ENCODE data around the gene LCP2.
"Not testable (repeated sequence)": the region's sequence is repeated elsewhere in the genome, so short reads cannot be mapped to it uniquely, and the experiment has no call there.

LCP2 gene

DNA sequence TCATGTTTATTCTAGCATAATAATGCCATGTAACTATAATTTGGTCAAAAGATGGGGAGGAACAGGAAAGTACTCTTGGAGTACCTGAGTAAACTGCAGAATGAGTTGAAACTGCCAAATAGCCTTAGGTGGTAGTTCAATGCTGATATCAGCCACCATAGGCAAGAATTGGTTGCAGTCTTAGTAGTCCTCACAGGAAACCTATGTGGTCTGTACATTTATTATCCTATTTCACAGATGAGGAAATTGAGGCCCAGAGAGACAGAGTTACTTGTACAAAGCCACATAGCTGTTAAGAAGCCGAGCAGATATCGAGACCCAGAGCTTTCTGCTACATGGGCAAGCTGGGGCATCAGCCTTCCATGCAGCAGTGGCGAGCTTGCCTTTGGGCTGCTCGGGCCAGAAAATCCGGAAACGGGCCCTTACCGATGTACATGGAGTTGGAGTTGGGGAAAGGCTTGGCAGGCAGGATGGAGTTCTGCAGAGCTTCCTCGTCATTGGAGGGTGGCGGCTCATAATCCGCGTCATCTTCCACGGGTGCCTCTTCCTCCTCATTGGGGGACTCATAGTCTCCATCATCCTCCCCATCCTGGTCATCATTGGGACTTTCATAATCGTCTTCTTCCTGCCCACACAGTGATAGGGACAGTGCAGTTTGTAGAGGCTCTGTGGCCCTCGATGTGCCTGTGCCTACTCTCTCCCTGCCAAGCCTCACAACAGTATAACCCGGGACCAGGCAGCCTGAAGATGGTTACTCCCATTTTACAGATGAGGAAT is 27.1 kb downstream of the LCP2 start:
- no peak for DNase-seq

DNA sequence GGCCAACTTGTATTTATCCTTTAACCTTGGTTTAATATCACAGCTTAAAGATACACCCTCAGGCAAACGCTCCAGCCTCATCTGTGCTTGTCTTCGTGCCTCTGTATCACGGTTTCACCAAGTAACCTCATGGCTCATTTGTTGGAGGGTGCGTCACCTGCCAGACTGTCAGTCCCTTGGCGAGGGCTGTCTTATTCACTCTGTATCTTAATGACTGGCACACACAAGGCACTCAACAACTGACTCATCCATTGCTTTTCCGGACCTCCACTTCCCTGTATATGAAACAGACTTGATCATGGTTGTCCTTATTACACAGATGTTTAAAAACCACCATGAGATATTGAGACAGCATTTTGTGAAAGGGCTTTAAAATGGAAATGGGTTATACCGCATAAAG is 28.0 kb downstream of the LCP2 start:
- peak in 1 of 14 donors; percentile 15 for DNase-seq

GRCh38 chr5:170268884-170269283 is 28.7 kb downstream of the LCP2 start:
- DNase-seq, result peak in 2 of 14 donors; percentile 16 to 36

- DNase-seq, result no peak
Measured at GRCh38 chr5:170268153-170268689, 29.4 kb downstream of the LCP2 start.

DNA sequence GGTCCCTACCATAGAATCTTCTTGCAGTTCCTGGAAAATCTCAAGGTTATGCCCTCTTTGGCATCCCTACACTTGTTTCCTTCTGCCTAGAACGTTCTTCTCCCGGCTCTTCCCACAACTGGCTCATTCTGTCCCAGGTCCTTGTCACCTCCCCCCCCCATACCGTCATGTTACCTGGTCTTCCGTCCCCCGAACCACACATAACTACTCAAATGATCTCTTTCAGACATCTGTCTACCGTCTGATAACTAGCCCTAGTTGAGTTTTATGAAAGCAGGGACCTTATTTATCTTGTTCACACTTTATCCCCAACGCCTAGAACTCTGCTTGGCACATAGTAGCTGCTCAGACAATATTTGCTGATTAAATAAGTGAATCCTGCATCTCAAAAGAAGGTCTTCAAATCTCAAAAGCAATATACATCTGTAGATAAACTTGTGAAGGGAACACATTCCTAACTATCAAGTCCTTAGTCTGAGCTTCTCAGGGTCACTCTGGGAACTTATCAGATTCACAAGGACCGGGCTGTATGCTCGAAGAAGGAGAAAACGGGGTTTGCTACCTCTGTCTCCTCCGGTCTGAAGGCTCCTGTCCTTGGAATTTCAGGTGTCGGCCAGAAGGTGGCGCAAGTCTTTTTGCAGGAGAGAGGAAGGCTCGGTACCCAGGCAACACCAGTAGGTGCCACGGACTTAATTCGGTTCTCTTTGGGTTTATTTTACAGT is 30.0 kb downstream of the LCP2 start:
- peak in 12 of 14 donors; percentile 10 to 80 (median 58) for DNase-seq

DNA sequence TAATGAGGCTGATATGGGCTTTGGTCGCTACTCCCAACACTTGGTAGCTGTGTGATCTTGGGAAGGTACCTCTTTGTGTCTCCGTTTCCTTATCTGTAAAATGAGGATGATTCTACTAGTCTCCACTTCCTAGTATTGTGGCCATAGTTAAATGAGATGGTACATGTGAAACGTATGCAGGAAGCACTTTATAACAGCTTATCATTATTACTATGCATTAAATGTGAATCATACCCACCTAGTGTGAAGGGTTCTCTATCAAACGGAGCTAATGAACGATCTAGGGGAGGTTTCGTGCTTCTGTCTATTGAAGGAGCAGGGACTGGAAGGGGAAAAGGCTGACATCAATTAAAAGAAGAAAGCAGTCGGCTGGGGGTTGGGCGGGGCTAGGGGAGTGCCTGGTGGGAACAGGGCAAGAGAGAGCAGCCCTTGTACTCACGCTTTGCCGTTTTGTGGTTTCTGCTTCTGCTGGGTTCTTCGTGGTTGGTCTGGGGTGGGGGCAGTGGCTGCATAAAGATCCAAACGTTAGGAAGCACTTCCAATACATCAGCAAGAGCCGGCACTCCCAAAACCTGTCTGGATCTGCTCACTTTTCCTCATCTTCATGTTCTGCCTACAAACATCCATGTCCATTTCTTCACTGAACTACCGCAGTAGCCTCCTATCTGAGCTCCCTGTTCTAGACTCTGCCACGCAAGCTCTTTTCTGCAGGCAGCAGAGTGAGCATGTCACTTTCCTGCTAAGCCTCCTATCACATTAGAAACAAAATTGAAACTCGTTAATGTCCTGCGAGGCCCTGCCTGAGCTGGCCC is 30.8 kb downstream of the LCP2 start:
- peak in 2 of 14 donors; percentile 18 to 37 for DNase-seq

DNA sequence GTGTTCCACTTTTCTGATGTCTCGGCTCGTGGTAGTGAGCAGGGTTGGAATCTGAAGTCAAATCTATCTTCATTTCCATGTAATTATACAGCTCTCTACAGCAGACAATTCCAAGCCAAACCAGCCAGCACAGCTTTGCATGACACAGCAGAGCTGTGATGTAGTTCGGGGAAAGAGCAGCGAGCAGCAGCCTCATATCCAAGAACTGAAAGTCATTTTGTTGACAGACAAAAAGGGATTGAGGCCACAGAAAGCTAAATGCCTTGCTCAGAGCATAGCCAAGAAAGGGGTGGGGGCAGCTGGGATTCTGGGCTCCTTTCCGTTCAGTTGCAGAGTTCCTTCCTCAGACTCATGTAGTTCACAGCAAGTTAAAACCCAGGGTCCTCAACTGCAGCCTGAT is 32.1 kb downstream of the LCP2 start:
- peak in 12 of 14 donors; percentile 20 to 83 (median 66) for DNase-seq

- no peak for DNase-seq
Measured at GRCh38 chr5:170263906-170264305, 33.7 kb downstream of the LCP2 start.

GRCh38 chr5:170262061-170263045 is 35.2 kb downstream of the LCP2 start:
- DNase-seq, result no peak

- DNase-seq, result no peak
Measured at GRCh38 chr5:170261528-170262043, 36.0 kb downstream of the LCP2 start.

DNA sequence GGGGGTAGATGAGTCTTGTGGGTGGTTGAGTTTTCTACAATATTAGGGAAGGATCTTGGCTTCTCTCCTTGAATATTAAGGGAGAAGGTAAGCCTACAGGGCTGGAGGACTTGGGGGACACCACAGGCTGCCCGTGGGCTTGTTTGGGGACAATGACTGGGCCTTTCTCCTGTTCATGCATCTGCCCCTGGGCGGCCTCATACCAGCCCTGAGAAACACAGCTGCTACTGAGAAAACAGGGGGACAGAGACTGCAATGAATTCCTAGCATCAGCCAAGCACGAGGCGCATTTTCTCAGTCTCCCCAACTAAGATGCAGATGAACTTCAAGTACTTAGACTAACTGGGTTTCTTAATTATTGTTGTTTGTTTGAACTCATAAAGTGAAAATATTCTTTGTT is 40.2 kb downstream of the LCP2 start:
- DNase-seq, result no peak

GRCh38 chr5:170256571-170256970 is 41.0 kb downstream of the LCP2 start:
- no peak for DNase-seq

- DNase-seq, result no peak
Measured at GRCh38 chr5:170254056-170254455, 43.5 kb downstream of the LCP2 start.

DNA sequence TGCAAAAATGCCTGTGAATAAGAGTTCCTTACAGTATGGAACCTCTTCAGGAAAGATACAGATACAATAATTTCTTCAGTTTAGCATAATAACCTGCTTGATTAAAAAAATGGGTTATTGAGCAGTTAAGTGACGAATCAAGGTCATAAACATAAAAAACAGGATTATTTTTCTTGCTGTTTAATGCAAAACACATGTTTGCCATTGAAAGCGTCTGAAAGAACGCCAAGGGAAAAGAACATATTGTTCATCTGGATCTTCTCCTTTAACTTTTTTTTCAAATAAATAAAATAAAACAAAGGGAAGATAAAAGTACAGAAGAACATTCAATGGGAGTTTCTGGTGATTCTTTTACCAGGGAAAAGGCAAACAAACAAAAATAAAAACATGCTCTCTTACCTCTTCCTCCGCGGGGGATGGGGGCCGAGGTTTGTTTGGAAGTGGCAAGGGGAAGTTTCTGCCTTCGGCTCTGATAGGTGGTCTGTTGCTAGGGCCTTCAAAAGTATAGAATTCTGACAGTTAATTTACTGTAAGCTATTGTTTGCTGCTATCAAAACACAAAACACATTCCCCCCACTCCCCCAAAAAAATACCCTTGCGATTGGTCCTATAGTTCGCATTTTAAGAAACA is 44.7 kb downstream of the LCP2 start:
- no peak for DNase-seq

GRCh38 chr5:170252109-170252508 is 45.5 kb downstream of the LCP2 start:
- no peak for DNase-seq

DNA sequence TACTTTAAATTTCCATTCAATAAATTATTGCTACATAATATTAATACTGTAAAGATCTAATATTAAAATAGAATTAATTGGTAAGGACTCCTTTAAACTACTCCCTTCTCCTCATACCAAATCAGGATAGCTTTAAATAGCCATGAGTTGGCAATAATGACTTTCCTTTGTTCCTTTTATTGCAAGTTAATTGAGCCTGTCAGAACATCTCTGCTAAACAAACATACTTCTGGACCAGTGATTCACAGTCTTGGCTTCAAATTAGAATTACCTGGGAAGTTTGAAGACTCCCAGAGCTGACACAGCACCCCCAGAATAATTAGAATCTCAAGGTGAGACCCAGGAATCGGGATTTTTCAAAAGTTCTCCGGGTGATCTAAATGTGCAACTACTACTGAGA is 46.1 kb downstream of the LCP2 start:
- no peak for DNase-seq

DNA sequence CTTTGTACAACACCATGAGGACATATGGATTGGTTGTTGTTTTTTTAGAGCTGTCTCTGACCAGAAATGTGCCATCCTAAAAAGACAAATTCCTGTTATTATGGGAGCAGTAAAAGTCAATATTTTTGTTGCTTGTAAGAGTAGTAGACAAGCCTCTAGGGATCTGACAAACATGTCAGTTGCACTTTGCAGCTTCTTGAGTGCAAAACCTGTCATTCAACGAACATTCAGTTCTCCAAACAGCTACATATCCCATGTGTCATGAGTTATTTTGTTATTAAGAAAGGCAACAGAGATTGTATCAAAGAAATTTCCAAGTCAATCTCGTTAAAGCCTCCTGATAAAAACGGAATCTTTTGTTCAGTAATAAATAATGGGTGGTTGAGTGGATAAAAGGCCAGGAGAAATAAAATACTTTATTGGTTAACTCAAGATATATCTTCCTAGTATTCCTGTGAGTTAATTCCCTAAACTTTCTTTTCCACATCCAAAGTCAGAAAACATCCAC is 46.7 kb downstream of the LCP2 start:
- DNase-seq, result no peak

GRCh38 chr5:170249355-170249754 is 48.2 kb downstream of the LCP2 start:
- DNase-seq, result no peak

DNA sequence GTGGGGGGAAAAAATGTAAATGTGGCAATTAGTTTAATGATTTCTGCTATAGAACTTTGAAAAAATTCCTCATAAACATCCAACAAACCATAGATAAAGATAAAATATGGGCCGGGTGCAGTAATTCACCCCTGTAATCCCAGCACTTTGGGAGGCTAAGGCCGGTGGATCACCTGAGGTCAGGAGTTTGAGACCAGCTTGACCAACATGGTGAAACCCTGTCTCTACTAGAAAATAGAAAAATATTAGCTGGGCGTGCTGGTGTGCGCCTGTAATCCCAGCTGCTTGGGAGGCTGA is 48.7 kb downstream of the LCP2 start:
- DNase-seq, result not testable (repeated sequence)

DNA sequence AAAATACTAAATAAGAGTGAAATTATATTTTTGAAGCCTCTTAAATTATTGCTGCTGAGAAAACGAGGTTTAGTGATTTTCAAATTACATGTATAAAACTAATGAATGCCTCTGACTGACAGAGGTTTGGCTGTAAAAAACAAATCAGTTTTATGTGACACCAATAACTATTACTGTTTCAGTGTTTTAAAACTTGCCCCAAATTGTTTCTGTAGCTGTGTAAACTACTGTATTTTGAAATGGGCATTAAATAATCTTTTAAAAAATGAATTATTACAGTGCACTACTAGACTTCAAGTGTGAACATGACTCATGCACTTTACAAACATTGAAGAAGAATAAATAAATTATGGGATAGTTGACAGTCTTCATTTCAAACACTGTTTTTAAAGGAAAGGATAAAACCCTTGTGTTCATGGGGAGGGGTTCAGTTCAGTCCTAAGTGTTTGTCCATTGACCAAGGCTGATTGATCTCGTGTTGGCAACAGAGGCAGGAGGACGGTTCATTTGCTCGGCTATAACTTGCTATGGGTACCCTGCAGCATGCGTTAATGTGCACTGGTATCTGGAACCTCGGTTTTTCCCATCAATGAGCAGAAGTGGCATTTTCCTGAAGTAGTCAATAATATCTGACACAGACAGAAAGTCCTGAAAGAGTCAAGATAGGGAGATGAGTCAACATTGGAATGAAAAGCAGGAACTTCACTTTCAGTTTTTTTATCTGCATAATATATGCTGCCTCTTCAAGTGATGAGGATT is 49.2 kb downstream of the LCP2 start:
- no peak for DNase-seq

All from C1 segment of cervical spinal cord (tissue), 14 donors.